GM19351 (cell line): ENCODE results near the gene KAZN.

ENCODE experiments used
- ATAC-seq: cut with Tn5 transposase; IDR thresholded peaks from one replicate; pipeline ENCODE4 v1.9.1; 2021; ENCODE audit warnings: mild to moderate bottlenecking, moderate library complexity; ENCODE audit not compliant: unreplicated experiment

Gene KAZN

GRCh38 chr1:15158506-15159165 is 560.2 kb downstream of the KAZN start:
- ATAC-seq: no peak

DNA sequence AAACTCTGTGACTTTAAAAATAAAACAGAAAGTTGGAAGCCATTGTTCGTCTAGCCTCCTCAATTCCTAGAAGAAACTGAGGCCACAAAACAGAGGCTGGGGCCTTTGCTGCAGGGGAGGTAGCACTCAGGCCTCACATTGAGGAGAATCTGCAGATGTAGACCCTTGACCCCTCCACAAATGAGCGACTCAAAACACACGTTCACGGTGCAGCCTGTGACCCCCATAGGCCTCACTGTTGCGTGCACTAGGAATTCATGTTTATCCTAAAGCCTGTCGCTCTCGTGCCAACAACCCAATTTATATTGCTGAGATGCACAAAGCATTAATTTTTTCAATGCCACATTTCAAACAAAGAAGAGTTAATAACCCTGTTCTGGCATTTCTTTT is 560.7 kb downstream of the KAZN start:
- no peak for ATAC-seq

GRCh38 chr1:15160626-15161025 is 562.1 kb downstream of the KAZN start:
- no peak for ATAC-seq

DNA sequence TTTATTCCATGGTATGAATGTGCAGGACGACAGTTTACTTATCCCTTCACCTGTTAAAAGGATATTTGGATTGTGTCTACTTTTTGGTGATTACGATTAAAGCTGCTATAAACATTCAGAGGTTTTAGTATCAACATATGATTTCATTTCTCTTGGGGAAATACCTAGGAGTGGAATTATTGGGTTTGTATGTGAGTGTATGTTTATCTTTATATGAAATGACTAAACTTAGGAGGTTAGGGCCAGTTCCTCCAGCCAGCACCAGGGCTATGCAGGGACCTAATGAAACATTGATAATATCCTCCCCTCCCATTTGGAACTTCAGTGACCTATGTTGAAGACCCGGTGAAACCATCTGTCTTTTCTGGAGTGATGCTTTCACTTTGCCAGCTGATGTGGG is 568.9 kb downstream of the KAZN start:
- no peak for ATAC-seq
